Non-pigmented ciliary epithelial cell (primary cell): ENCODE results near the gene PDE4DIP.
"Not testable (repeated sequence)": the region's sequence is repeated elsewhere in the genome, so short reads cannot be mapped to it uniquely, and the experiment has no call there.

Experiments used
- DNase-seq: peaks from one replicate; pipeline ENCODE4 v3.0.0-alpha.2; 2010; ENCODE audit warnings: low read depth

PDE4DIP gene

GRCh38 chr1:148874408-148875388, 30.5 kb downstream of the PDE4DIP start:
- not testable (repeated sequence) for DNase-seq

DNA sequence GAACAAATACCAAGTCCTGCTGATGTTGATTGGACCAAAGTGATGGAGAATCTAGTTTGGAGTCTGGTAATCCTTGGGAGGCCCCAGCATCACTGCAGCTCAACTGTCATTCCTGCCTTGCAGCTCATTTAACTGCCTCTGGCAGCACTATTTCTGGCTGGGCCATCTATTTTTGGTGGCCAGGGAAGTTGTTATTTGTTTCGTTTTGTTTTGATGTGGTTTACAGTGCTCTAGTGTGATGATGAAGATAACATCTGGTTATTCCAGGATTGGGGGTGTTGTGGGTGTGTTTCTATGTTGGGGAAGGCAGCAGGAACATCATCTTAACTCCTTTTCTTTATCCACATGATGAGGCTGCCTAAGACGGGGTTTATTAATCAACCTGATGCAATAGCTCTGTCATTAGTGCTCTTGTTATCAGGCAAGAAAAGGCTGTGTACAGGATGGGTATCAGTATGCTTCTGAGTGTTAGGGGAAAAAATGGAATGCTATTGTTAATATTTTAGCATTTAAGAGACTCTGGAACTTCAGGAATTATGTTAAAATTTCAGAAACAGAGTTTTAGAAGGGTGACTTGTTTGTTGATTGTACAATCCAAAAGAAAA, 35.7 kb downstream of the PDE4DIP start:
- DNase-seq: not testable (repeated sequence)

- DNase-seq: not testable (repeated sequence)
Observed at GRCh38 chr1:148881261-148881660, 37.0 kb downstream of the PDE4DIP start.

GRCh38 chr1:148885219-148885618, 41.0 kb downstream of the PDE4DIP start:
- DNase-seq: not testable (repeated sequence)

- DNase-seq: not testable (repeated sequence)
Observed at GRCh38 chr1:148886293-148886692, 42.1 kb downstream of the PDE4DIP start.

GRCh38 chr1:148888597-148888996, 44.4 kb downstream of the PDE4DIP start:
- DNase-seq: not testable (repeated sequence)

DNA sequence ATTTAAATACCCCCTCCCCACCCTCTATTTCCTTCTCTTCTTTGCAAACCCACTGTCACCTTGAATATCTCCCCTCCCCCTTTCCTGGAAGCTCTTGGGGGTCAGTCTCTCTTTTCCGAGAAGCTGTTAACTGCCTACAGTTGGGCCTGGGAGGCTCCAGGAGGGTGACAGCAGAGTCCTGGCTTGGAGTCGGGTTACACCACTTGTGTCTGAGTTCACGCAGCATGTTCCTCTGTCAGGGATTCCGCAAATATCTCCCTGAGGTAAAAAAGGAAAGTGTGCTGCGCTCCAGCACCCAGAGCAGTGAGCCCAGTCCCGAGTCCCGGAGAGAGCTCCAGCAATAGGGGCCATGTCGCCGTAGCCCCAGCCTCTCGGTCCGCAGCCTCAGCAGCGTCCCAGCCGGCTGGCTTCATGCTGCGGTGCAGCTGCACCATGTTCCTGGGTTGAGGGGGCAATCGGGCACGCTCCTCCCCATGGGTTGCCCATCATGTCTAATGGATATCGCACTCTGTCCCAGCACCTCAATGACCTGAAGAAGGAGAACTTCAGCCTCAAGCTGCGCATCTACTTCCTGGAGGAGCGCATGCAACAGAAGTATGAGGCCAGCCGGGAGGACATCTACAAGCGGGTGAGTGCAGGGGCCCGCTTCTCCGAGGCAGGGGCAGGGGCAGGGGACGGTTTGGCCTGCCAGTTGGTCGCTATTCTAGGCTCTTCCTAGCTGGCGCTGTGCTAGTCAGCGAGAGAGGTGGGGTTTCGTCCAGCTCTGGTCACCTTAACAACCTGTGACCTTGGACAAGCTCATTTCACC, 45.2 kb downstream of the PDE4DIP start:
- DNase-seq: not testable (repeated sequence)

GRCh38 chr1:148890075-148890568, 45.9 kb downstream of the PDE4DIP start:
- not testable (repeated sequence) for DNase-seq

DNA sequence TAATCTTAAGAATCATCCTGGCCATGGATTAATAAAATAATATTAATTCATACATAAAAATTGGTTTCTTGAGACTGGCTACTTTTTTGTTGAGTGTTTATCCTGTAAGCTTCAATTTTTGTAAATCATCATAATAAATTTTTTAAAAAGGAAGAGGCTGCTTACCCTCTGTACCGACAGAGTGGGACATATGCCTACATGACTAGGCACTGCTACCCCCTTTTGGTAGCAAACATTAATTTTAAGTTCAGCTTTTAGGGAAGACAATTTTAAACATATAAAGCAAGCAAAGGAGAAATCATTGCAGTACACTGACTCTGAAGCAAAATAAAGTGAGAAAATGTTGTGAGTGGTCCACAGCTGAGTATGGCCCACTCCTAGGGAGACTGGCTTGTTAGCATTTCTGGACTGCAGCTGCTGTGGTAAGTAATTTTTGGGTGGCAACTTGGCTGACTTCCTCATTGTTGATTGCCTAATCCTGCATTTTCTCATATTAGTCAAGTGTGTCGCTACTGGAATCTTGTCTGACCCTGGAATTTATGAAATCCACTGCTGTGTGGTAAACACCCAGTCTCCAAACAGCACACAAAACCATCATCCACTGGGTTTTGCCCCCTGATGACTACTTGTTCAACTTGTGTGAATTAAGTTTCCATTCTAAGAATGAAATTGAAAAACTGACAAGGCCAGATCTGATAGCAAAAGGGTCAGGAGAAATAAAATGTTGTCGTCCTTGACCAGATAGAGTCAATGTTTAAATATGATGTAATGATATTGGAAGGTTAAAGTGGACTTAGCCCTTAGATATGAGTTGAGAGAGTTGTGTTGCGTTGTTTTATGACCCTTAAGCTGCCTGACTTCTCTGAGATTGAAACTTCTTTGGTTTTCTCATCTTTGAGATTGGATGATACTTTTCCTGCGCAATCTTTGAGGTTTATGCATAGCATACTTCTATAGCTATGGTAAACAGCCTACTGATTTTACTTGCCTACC, 50.4 kb downstream of the PDE4DIP start:
- not testable (repeated sequence) for DNase-seq

GRCh38 chr1:148900026-148900425, 55.8 kb downstream of the PDE4DIP start:
- not testable (repeated sequence) for DNase-seq

DNA sequence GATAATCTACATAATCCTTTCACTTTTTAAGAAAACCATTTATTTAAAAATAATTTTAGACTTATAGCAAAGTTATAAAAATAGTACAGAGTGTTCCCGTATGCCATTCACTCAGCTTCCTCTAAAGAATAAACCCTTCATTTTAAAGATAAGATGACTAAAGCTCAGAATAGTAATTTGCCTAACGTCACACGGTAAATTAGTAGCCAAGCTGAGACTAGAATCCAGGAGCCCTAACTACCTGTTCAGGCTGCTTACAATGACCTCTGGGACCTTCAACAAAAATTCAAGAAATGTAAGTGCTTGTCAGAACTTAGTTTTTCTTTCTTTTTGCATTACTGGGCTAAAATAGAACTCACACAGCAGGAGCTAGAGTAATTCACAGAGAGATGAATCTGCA, 56.5 kb downstream of the PDE4DIP start:
- DNase-seq: not testable (repeated sequence)

GRCh38 chr1:148901150-148901952, 57.1 kb downstream of the PDE4DIP start:
- DNase-seq: not testable (repeated sequence)

GRCh38 chr1:148901953-148902341, 57.7 kb downstream of the PDE4DIP start:
- DNase-seq: not testable (repeated sequence)

DNA sequence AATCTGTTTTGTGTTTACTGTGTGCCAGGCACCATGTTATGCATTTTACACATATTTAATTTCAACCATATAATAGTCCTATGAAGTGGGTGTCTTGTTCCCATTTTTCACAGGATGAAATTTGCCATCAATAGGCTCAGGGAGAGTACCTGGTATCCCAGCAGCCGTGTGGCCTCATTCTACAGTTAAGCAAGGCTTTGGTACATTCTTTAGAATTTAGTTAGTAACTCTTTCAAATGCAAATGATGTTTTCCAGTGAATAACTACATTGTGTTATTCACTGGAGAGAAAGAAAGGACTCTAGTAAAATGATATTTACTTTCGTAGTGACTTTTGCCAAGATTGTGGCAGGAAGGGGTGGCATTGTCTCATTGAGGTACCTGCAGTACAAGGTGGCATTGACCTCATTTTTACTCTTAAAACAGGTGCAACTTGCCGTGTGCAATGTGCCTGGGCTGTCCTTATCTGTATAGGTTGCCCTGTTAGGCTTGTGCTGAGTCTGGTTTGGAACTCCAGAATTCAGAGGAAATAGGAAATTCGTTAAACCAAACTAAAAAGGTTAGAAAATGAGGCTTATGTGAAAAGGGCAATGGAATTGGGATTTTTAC, 65.1 kb downstream of the PDE4DIP start:
- DNase-seq: not testable (repeated sequence)

DNA sequence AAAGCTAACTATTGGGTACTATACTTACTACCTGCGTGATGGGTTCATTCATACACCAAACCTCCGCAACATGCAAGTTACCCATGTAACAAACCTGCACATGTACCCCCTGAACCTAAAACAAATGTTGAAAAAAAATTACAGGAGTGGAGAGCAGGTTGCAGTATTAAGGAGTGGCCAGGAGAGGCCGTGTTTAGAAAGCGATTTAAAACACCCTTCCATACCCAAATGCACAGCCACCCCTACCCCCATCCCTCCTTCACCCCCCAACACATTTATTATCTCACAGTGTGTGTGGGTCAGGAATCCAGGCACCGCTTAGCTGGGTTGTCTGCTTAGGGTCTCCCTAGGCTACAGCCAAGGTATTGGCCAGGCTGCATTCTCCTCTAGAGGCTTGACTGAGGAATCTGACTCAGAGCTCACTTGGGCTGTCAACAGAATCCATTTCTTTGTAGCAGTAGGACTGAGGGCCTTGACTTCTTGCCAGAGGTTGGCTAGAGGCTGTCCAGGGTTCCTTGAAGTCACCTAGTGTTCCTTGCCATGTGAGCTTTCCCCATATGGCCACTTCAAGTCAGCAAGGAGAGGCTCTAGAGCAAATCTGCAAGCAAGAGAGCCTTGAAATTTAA, 67.2 kb downstream of the PDE4DIP start:
- not testable (repeated sequence) for DNase-seq

- DNase-seq: not testable (repeated sequence)
Observed at GRCh38 chr1:148916222-148916621, 72.0 kb downstream of the PDE4DIP start.

DNA sequence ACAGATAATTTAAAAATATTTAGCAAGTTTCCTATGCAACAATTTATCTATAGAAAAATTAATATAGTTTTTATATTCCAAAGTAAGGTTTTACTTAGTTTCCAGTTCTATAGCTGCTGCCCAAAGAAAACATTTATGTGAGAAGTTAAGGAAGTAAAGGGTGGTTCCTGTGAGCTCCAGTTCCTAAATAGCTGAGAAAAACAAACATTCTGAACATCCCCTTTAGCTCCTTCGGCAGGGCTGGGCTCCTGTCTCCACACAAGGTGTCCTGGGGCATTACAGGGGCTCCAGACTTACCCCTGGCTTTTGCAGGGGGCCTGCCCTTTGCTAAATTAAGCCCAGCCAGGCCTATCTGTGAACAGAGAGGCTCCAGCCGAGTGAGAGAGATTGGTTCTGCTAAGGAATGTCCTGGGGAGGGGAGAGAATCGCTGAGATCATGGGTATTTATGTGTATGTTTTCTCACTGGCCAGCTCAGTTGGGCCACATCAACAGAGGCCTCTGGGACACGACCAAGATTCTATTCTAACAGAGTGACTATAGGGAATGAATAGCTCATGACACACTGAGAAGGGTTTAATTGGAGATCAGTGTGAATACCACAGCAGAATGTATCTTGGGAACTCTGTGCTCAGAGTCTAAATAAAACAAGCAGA, 72.6 kb downstream of the PDE4DIP start:
- DNase-seq: not testable (repeated sequence)

GRCh38 chr1:148918836-148919447, 74.7 kb downstream of the PDE4DIP start:
- not testable (repeated sequence) for DNase-seq
